ENCODE data around the gene FAM120B. TPM values are rescaled to one million over a fixed set of nuclear protein-coding genes. Genes with fewer than 3 reads are reported as not detected.

FAM120B gene
- total RNA-seq, 3 donors from 2014 or later (not counting 1 experiment from before 2014, with no cell fraction given), result 37.8 to 55.6 (median 39.9) TPM

DNA sequence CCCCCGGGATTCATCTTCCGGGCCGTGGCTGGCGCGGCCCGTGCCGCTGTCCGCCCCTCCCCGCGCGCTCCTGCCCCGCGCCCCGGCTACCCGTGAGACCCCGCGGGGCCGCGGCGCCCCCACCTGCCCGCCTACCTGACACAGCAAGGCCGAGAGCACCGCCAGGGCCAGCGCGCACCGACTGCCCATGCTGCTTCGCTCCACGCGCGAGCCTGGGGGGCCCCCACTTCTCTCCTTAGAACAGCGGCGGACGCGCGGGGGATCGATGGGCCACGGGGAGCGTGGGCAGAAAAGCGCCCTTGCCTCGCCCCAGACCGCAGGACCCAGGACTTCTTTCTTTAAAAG, 16.6 kb upstream of the FAM120B start:
- DNase-seq (no peak), ATAC-seq (peak in 2 of 3 donors; percentile 16 to 20)
- peaks cover 7% of the 10 kb centered on the region for H3K36me3 Mint-ChIP-seq
- peaks cover 32 to 58% of the 10 kb centered on the region in 2 donors for H3K27me3 Mint-ChIP-seq (ENCODE audit: low read depth in 2 of 2)
- peaks cover 34 to 53% of the 10 kb centered on the region in 2 donors for H3K4me1 Mint-ChIP-seq
- Histone ChIP-seq H3K4me1 (ENCODE audit: control insufficient read depth, insufficient read depth, low read length) (peaks cover 51% of the 10 kb centered on the region), H3K27ac (ENCODE audit: low read length) (no peak overlapping the region), H3K27me3 (ENCODE audit: control insufficient read depth, insufficient read depth, low read length) (peaks cover 37% of the 10 kb centered on the region), H3K4me3 (ENCODE audit: low read length) (peak overlapping the region; percentile 85), H3K9me3 (ENCODE audit: control insufficient read depth, insufficient read depth, low read length) (no peaks in the 10 kb centered on the region), H3K36me3 (ENCODE audit: control insufficient read depth, insufficient read depth, low read length) (peaks cover 12% of the 10 kb centered on the region)
- no peaks in the 10 kb centered on the region for H3K9me3 Mint-ChIP-seq
- under 1% methylated on average over 41 of the region's 41 CpGs for WGBS (ENCODE audit: insufficient coverage)
- H3K27ac Mint-ChIP-seq, result peak overlapping the region; percentile 71 to 73
- TF ChIP-seq, protein P1, sequence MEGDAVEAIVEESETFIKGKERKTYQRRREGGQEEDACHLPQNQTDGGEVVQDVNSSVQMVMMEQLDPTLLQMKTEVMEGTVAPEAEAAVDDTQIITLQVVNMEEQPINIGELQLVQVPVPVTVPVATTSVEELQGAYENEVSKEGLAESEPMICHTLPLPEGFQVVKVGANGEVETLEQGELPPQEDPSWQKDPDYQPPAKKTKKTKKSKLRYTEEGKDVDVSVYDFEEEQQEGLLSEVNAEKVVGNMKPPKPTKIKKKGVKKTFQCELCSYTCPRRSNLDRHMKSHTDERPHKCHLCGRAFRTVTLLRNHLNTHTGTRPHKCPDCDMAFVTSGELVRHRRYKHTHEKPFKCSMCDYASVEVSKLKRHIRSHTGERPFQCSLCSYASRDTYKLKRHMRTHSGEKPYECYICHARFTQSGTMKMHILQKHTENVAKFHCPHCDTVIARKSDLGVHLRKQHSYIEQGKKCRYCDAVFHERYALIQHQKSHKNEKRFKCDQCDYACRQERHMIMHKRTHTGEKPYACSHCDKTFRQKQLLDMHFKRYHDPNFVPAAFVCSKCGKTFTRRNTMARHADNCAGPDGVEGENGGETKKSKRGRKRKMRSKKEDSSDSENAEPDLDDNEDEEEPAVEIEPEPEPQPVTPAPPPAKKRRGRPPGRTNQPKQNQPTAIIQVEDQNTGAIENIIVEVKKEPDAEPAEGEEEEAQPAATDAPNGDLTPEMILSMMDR (IDR thresholded peaks at IDR 0.05), result no peak
- H3K4me3 Mint-ChIP-seq, result peak overlapping the region; percentile 98
- intact Hi-C loops (cut with micrococcal nuclease), result loop anchor here (10.0 kb wide), 1 partner anchor 225 kb away; no protein-coding TSS in a partner anchor

DNA sequence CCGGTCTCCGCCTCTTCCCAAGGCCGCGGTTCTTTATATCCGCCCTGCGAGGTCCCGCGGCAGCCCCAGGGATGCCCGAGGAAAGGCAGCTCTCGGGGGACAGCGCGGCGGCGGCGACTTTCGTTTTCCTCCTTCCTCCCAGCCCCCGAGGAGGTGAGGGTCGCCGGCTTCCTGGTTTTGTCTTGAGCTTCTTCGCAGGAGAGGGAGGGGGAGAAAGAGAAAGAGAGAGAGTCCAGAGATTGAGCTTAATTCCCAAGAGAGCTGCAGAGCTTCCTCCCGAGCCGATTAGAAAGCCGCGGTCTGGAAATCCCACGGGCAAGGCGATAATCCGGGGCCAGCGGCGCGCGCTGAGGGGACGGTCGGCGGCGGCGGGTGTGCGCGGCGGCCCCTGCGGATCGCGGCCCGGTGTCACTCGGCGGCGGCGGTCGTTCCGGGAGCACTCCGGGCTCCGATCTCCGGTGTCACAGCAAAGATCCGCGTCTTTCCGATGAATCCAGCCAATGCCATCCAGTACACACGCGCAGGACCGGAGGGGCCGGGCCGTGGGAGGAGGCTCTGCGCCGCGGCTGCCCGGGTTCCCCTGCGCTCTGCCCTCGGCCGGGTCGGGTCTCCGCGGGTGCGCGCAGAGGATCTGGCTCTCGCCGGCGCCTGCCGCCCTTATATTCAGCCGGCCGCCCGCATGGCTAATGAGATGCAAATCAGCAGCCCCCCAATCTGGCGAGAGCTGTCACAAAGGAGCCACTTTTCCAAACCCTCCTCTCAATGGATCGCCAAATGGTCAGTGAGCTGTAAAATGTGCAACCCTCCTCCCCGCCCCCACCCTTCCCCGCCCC, 16.0 kb upstream of the FAM120B start, which contains the start of gene DLL1:
TSS of gene DLL1 (minus strand) at position 783 of the 833 bp plus-strand sequence. CDS start 939 bp downstream, outside the sequence.
- WGBS (ENCODE audit: insufficient coverage), result under 1% methylated on average over 76 of the region's 83 CpGs
- H3K27ac ChIP-seq (ENCODE audit: low read length), result no peak within 1 kb of the TSS
- H3K36me3 ChIP-seq (ENCODE audit: control insufficient read depth, insufficient read depth, low read length), result peaks cover 8% of the 10 kb centered on the region
- Mint-ChIP-seq H3K36me3 (peaks cover 1% of the 10 kb centered on the region), H3K4me3 (peak within 1 kb of the TSS; percentile 98), H3K4me1 (peaks cover 34 to 59% of the 10 kb centered on the region in 2 donors), H3K9me3 (no peaks in the 10 kb centered on the region), H3K27me3 (ENCODE audit: low read depth in 2 of 2) (peaks cover 27 to 58% of the 10 kb centered on the region in 2 donors), H3K27ac (peak within 1 kb of the TSS; percentile 71 to 73)
- peaks cover 40% of the 10 kb centered on the region for H3K27me3 ChIP-seq (ENCODE audit: control insufficient read depth, insufficient read depth, low read length)
- peaks cover 56% of the 10 kb centered on the region for H3K4me1 ChIP-seq (ENCODE audit: control insufficient read depth, insufficient read depth, low read length)
- no peaks in the 10 kb centered on the region for H3K9me3 ChIP-seq (ENCODE audit: control insufficient read depth, insufficient read depth, low read length)
- H3K4me3 ChIP-seq (ENCODE audit: low read length), result peak within 1 kb of the TSS; percentile 85
- DNase-seq (peak in 1 of 2 donors; percentile 64), ATAC-seq (peak; percentile 23 to 52 (median 44))
- TF ChIP-seq, protein P1 (IDR thresholded peaks at IDR 0.05), result no peak
- intact Hi-C loops (cut with micrococcal nuclease), result loop anchor here (10.0 kb wide), 1 partner anchor 224 kb away; no protein-coding TSS in a partner anchor

DNA sequence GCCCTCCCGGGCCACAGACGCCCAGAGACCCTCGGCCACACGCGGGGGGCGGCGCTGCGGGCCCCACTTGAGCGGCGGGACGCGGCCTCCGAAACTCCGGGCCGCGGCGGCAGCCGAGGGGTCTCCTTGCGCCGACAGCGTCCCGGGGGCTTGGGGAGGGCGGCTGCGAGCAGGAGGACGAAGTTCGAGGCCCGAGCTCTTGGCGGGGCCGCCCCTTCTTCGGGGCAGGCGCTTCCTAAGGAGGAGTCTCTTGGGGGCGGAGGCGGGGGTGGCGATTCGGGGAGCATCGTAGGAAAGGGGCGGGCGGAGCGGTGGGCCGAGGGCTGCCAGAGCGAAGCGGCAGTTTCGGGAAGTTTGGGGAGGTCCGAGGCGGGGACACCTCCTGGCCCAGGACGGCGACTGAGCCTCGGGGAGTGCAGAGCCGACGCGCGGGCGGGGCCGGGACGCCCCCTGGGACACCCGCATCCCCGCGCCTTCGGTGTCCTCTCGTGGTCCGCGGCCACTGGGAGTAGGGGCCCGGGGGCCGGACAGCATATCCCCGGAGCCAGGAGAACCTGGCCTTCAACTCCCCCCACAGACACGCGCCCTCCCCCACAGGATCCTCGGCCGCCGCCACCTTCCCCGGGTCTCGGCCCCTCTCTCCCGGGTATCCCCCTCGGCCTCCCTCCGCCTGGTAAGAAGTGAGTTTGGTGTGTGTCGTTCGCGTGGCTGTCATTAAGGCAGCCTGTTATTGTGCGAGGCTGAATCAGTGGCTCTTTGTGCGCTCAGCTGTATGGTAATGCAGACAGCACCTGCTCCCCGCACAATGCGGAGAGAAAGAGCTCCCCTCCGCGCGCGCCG, 15.1 kb upstream of the FAM120B start:
- H3K4me1 Mint-ChIP-seq, result peaks cover 34 to 65% of the 10 kb centered on the region in 2 donors

More for the DNA sequence above, 15.1 kb upstream of the FAM120B start:
- WGBS (ENCODE audit: insufficient coverage), result under 1% methylated on average over 87 of the region's 87 CpGs
- H3K9me3 ChIP-seq (ENCODE audit: control insufficient read depth, insufficient read depth, low read length), result no peaks in the 10 kb centered on the region
- Mint-ChIP-seq H3K27ac (peak overlapping the region; percentile 26 to 71), H3K9me3 (no peaks in the 10 kb centered on the region), H3K27me3 (ENCODE audit: low read depth in 2 of 2) (peaks cover 22 to 62% of the 10 kb centered on the region in 2 donors), H3K36me3 (no peaks in the 10 kb centered on the region), H3K4me3 (peak overlapping the region; percentile 98)
- DNase-seq (peak in 1 of 2 donors; percentile 75), ATAC-seq (peak; percentile 29 to 49 (median 43))
- H3K4me3 ChIP-seq (ENCODE audit: low read length), result peak overlapping the region; percentile 85
- TF ChIP-seq, protein P1 (IDR thresholded peaks at IDR 0.05), result no peak
- peaks cover 44% of the 10 kb centered on the region for H3K27me3 ChIP-seq (ENCODE audit: control insufficient read depth, insufficient read depth, low read length)
- intact Hi-C loops (cut with micrococcal nuclease), result loop anchor here (10.0 kb wide), 1 partner anchor 223 kb away; no protein-coding TSS in a partner anchor
- no peak overlapping the region for H3K27ac ChIP-seq (ENCODE audit: low read length)
- H3K36me3 ChIP-seq (ENCODE audit: control insufficient read depth, insufficient read depth, low read length), result peaks cover 8% of the 10 kb centered on the region
- peaks cover 63% of the 10 kb centered on the region for H3K4me1 ChIP-seq (ENCODE audit: control insufficient read depth, insufficient read depth, low read length)

Measured in natural killer cell (primary cell).